ENCODE measurements around the gene SEMA3C.

SEMA3C gene

DNA sequence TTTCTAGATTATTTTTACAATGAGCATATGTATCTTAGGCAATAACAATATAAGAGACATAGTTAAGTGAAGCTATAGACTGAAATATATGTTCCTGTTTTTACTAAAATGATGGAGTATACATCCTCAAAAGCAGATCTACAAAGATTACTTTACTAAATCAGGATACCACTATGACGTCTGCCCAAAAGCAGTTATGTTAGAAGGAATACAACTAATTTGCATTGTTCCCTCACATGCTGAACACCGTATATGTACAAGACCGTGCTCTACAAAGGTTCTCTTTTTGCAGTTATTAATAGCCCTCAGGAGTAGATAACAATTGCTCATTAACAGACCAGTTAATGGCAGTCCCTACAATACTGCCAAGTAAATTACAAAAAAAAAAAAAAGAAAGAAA is 143.0 kb downstream of the SEMA3C start:
- DNase-seq (ENCODE audit: low read depth), result no peak

DNA sequence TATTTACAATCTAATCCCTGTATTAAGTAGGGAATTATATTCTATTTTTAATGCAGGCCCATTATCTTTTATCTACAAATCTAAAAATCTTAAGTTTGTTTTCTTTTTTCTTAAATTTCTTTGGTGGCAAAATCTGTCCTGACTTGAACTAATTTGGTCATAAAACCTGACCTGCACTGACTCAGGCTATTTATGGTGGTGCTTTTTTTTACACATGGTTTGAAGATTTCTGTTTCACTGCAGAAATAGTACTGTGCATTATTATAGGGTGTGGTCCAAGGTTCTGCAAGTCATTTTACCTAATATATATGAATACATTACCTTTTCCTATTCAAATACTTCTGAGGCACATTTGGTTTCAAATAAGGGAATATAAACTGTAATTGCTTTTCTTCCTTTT is 143.4 kb downstream of the SEMA3C start:
- no peak for DNase-seq (ENCODE audit: low read depth)

DNA sequence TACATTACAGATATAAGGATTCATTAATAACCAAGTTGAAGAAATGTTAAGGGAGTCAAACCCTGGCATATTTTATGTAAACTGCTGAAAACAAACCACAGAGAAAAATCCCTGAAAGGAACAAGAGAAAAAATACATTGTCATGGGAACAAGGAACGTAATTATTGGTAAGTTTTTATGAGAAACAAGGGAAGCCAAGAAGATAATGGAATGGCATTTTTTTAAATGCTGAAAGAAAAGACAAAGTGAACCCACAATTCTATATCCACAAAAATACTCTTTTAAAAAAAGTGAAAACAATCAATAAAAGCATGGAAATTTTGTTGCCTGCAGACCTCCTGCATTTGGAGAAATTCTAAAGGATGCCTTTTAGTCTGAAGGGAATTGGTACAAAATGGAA is 144.0 kb downstream of the SEMA3C start:
- DNase-seq (ENCODE audit: low read depth), result no peak

DNA sequence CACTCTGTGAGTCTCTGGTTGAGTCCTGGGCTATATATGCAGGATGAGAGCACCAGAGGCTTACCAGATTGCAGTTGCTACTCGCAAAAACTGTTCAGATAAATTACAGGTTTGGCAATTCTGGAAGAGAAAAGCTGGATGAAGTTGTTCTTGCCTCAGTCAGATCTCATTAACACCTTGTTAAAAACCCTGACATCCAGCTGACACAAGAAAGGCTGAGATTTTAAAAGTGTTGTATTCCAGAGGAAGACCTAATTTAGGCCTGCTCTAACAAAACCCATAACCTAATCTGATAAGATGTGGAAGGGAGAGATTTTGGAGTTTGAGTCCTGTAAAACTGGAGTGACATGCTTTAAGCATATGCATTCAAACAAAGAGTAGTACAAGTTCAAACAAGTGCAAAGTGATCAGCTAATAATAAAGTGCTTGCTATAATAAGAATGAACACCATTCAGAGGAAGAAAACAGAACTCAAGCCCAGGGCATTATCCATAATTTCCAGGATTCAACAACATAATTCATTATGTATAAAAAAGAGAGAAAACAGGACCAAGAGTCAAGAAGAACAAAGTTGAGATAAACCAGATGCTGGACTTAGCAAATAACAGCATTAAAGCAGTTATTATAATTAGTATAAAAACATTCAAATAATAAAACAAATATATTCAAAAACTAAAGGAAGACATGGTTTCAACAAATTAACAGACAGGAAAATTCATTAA is 144.9 kb downstream of the SEMA3C start:
- no peak for DNase-seq (ENCODE audit: low read depth)

DNA sequence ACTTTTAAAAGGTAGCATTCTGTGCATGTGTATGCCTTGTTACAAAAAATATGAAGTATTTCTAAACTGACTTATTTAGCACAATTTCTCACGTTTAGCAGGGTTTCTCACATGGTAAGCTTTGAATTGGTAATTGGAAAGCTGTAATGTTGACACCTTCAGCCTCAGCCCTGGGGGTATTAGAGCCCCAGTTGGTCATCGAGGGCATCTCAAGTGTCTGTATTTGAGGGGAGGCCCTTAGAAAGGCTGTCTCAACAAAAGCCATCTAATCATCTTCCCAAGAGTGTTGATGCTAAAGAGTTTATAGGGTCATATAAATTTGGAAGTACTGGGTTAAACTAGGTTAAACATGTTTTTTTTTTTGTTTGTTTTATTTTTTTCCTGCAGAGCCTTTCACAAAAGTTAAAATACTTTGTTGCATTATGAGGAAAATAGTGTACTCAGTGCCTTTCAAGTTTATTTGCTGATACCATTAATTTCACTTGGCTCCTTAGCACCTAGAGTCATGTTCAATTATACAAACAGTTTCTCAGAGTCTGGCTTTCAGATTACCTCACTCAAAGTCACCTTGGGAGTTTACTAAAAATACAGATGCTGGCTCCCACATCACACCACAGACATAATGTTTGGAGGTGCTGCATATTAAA is 146.4 kb downstream of the SEMA3C start:
- no peak for DNase-seq (ENCODE audit: low read depth)

DNA sequence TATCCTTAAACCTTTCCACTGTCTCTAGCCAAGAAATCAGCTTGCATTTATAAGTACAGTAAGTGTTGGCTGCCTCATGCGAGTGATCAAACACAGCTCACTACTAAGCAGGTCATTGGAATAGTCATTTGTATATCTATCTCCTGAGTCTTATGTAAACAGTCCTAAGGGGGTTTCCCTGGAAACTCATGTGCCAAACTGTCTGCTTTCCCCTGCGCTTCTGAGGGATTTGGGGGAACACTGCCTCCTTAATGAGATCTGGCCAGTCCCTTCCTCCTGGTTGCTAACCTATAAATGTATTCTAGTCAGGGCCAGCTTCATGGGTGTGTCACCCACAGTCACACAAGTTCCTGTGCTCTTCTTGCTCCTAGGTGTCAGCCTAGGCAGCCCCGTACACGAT is 147.3 kb downstream of the SEMA3C start:
- DNase-seq (ENCODE audit: low read depth), result no peak

DNA sequence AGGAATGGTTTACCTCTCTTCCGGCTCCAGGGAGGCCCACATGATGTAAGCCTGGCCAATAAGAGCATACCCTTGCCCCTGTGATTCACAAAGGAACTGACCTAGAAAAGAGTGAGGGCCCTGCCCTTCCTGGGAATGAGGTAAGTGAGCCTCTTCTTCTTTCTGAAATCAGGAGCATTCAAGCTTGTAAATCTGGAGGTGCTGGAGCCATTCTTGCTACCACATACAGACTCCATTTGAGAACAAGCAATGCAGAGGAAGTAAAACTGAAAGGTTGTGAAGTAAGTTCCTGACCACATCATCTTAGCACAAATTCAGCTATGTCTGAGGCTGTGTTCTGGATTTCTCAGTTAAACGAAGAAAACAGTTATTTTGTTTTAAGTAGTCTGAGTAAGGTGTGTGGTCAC is 148.2 kb downstream of the SEMA3C start:
- no peak for DNase-seq (ENCODE audit: low read depth)

DNA sequence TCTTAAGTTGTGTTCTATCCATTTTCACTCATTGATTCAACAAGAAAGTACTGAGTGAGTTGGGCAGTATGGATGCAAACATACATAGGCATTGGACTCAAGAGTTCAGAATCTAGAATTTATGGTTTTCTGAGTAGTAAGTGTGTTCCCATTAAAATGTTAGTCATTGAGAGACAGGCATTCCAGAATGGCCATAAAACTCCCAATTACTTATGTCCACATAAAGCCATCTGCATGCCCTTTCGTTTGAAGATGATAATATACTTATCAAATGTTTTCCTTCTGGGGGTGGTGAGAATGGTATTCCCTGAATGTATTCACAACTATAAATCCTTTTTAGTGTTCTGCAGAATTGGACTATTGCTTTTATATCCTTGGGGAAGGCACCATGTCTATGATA is 148.8 kb downstream of the SEMA3C start:
- no peak for DNase-seq (ENCODE audit: low read depth)

DNA sequence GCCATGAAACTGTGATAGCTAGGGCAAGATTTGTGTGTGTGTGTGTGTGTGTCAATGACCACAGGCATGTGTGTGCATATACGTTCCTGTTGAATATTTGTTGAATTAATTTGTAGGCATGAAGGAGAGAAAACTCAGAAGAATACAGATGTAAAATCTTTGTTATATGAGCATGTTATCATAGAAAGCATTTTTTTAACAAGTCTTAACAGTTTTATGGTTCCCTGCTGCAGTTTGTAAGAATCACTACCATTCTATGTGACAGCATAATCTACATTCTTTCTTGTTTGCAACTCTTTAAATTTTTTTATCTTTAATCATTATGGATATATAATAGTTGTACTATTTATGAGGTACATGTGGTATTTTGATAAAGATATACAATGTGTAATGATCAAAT is 150.1 kb downstream of the SEMA3C start:
- DNase-seq (ENCODE audit: low read depth), result no peak

DNA sequence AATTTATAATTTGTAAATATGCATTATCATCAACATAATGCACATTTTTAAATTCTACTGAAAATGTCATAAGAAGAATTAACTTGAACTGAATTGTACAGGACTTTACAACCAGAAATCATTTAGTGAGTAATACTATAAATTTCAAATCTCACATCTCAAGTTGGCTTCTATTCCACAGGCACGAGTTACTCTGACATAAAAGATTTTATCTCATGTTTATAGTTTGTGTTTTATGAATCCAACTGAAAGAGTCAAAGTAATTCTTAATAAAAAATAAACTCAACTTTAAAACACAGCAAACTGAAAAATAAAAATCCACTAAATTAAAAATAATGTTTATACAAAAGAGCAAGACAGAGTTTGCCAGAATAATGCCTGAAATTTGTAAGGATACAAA is 151.2 kb downstream of the SEMA3C start:
- no peak for DNase-seq (ENCODE audit: low read depth)

DNA sequence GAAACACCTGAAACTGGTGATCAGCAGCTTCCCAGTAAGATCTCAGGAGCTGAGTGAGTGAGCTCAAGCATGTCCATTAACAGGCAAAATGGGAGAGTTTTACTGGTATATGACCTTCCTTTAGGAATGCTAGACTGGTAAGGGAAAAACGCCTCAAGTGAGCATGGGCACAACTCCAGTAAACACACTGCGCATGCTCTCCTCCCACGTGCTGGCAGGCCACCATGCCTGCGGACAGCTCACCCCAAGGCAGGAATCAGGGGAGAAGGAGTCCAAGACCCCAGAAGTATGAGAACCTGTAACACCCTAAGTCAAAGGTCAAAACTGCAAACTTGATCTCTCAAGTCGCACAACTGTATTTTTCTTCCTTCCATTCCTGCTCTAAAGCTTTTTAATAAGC is 152.1 kb downstream of the SEMA3C start:
- DNase-seq (ENCODE audit: low read depth), result no peak

DNA sequence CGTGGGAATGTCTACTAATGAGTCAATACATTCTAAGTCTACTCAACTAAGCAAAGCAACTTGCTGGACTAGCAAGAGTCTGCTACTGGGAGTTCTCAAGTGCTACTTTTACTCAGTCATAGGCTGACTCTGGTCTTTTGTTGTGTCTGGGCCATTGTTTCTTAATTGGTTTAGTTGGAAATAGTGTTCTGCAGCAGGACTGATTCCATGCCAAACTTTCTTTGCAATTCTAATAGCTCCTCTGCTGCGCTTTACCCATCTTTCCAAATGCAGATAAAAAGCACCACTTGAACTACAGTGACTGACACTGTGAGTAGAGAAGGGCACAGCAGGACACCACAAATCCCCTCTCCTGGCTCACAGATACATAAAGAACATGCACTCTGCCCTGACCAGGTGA is 154.7 kb downstream of the SEMA3C start:
- no peak for DNase-seq (ENCODE audit: low read depth)

DNA sequence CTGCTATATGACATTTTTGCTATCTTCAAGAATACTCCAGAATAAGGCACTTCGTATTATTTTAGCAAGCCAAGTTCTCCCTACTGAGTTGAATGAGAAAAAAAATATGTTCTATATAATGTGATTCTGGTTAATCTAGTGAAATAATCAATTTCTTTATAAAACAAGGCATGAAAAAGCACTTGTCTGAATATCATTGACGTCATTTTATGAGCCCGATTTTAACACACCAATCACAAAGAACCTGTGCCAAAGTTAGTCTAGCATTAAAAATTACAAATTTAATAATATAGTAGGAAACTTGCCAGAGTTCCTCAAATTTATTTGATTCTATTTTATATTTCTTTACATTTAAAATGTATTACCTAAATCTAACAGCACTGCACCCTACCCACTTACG is 155.1 kb downstream of the SEMA3C start:
- DNase-seq (ENCODE audit: low read depth), result no peak

DNA sequence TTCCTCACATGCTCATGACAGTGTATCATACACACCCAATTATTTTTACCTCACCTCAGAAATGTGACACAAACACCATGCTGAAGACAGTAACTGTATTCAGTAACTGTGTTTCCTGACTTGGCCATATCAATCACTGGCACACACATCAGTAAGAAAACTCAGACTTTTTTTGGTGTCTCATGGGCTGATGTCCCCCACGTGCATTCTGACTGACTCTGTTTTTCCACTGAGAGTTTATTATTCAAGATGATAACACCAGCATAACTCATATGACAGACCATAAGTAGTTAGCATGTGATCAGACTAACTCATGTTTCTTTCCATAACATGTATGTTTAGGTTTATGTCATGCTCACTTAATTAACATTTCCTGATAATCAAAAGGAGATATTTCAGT is 155.6 kb downstream of the SEMA3C start:
- DNase-seq (ENCODE audit: low read depth), result no peak

DNA sequence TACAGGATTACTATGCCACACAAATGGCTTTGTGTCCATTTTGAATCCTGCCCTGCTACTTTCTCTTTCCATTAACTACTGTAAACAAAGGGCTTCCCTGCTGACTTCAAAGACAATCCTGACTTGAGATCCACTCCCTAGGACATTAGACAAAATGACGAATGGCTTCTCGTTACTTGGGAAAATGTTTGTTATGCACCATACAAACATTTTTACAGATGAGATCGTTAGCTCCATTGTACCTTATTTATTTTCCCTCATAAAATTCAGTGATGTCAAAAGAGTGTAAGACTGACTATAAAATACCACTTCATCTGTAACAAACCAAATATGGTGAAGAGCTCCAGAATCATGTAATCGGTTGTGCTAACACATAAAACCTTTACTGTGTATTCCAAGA is 158.6 kb downstream of the SEMA3C start:
- no peak for DNase-seq (ENCODE audit: low read depth)

DNA sequence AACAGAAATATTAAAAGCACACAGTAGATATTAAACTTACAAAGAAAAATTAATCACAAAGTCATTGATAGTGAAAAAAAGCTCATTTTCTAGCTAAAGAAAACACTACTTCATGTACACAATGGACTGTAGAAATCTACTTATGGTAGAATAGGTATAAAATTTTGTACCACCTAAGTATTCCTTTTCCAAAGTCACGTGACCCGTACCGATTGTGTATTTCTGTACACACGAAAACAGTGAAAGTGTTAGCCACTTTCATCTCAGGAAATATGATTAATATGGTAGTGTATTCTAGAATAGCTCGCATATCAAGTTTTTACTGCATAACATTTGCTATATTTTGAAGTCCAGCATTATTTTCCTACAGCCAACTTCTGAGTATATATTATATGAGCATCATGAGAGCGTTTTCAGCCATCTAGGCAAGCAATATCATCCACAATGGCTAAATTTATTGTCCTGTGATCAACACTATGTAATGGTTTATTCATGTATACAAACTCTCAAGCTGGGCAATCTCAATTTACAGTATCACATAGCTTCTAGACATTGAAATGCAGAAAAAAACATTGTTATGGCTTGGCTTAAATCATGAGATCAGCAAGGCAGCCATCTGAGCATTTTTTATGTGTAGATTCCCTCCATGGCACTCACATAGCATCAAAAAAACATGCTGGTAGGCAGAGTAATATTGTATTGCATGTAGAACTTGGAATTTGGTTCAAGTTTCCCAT is 165.7 kb downstream of the SEMA3C start:
- no peak for DNase-seq (ENCODE audit: low read depth)

DNA sequence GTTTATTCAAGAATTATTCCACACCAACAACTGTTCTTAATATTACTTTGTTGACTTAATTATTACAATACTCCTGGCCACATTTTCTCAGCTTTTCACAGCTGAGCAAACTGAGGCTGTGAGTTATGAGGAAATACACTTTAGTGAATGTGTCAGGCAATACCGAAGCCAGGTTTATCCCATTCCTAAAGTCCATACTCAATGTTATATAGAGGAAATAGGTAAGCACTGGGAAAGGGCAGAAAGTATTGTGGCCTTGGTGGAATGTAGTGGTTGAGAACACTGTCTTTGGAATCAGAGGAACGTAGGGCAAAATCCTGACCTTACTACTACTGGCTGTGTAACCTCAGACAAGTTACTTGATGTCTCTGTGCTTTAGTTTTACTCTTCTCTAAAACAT is 169.6 kb downstream of the SEMA3C start:
- no peak for DNase-seq (ENCODE audit: low read depth)

DNA sequence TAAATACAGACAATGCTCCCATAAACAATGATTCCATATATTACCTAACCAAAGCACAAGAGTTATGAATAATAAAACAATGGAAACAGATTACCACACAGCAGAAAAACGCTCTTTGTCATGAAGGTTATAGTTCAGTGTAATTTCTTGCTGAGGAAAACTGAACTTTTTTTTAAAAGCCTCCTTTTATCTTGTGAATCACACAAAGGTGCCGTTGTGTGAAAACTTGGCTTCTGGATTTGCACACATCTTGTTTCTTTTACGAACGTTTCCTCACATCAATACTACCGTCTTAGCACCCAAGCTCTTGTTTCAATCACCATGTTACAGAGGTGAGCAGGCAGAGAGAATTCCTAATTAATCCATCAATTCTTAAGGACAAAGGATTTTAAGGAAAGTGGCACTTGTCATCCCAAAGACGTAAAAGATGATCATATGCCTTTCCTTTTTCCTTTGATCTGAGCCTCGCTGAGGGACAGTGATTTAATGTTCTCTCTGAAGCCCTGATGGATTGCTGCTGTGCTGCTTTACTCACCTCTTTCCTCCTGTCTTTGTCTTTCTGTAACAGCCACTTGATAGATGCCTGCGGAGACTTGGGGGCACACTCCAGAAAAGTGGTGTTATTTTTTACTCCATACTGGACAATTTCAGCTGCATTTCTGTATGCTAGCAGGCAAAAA is 170.3 kb downstream of the SEMA3C start:
- no peak for DNase-seq (ENCODE audit: low read depth)

DNA sequence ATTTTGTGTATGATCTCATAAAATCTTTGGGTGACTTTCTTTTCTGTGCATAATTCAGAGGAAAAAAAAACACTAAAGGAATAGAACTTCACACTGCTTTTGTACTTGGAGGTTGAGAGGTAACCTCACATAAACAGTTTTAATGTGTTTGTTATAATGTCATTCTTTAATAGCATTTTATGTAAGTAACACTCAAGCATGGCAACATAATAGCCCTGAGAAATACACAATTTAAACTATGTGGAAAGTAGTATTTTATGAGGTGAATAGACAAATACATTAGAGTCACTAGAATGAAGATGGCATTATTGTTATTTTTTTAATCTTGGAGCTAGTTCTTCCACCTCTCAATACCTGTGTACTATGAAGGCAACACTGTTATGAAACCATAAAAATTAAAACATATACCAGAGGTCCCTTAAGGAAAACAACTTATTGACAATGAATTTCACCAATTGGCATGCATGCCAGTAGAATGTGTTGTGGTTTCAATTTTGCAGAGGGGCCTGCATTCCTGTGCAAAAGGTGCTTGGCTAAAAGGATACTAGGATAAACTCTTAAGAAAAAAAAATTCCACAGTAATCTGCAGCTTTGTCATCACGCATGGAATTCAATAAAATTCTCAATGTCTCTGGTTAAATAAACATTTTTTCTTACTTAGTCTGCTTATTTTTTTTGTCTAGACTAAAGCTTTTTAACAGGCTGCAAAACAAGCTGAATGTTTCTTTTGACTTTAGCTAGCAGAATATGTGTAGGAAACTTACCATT is 177.9 kb downstream of the SEMA3C start:
- no peak for DNase-seq (ENCODE audit: low read depth)

DNA sequence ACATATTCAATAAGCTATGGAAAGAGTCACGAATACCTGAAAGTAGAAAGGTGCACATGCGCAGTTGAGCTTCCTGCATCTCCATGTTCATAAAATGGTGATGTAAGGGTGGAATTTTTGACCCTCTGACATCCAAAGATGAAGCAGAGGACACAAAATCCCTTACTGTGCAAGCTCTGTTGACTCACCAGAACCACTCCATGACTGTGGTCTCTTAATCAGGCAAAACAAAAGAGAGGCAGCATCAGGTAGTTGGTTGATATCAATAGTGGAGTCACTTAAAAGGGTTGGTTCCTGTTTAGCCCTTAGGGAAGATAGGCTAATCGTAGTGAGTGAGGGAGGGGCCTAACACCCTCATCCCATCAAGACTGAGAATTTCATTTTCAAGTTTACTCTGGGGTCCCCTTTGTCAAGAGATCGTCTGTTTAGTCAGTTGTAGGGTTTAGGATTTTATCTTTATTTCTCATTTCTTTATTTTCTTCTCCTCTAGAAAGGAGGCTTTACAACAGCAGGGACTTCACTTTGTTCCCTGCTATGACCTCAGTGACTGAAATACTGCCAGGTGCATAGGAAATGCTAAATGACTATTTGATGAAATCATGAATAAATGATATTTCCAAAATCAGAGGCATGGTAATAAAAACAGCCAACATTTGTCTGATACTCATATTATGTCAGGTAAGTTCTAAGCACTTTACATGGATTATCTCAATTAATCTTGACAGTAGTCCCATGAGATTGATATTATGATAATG is 182.3 kb downstream of the SEMA3C start:
- DNase-seq (ENCODE audit: low read depth), result no peak

DNA sequence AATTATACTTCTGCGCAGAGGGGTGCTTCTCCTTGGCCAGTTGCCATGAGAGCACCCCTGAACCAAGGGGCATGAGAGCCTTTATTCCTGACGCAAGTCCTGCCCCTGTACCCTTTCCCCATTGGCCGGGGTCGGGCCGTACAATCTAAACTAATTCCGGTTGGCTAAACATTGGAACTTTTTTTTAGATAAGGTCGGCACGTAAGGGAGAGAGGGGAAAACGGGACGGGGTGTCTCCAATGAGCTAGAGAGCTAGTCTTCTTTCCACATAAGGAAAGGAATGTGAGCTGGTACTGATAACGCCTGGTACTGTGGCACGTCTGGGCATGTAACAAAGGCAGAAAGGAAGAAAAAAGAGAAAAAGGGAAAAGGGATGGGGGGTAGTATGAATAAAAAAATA is 183.5 kb downstream of the SEMA3C start:
- DNase-seq (ENCODE audit: low read depth), result no peak

All from activated T-cell treated with anti-CD3 and anti-CD28 coated beads for 48 hours (primary cell).